NCI-H748 treated with DMSO at 0.1 percent for 48 hours (cell line): ENCODE data around the gene SEC16A.

Experiments
- DNase-seq: peaks from one replicate; lab custom pipeline; 2025; lab: John Stamatoyannopoulos, UW

SEC16A gene

GRCh38 chr9:136517950-136518349, 35.1 kb upstream of the SEC16A start:
- DNase-seq: no peak

- DNase-seq: no peak
Measured at GRCh38 chr9:136517012-136517743, 34.3 kb upstream of the SEC16A start.

- DNase-seq: no peak
Measured at GRCh38 chr9:136516191-136516654, 33.4 kb upstream of the SEC16A start.

- DNase-seq: no peak
Measured at GRCh38 chr9:136515276-136515675, 32.4 kb upstream of the SEC16A start.

- no peak for DNase-seq
Measured at GRCh38 chr9:136514022-136514714, 31.3 kb upstream of the SEC16A start.

GRCh38 chr9:136513191-136513590, 30.4 kb upstream of the SEC16A start:
- no peak for DNase-seq

- no peak for DNase-seq
Measured at GRCh38 chr9:136512651-136513071, 29.8 kb upstream of the SEC16A start.

- DNase-seq: no peak
Measured at GRCh38 chr9:136511670-136512592, 29.1 kb upstream of the SEC16A start.

GRCh38 chr9:136511144-136511669, 28.4 kb upstream of the SEC16A start:
- DNase-seq: no peak

- DNase-seq: no peak
Measured at GRCh38 chr9:136510561-136510960, 27.7 kb upstream of the SEC16A start.

GRCh38 chr9:136509549-136509948, 26.7 kb upstream of the SEC16A start:
- no peak for DNase-seq

- no peak for DNase-seq
Measured at GRCh38 chr9:136508729-136509500, 26.1 kb upstream of the SEC16A start.

- no peak for DNase-seq
Measured at GRCh38 chr9:136507992-136508375, 25.1 kb upstream of the SEC16A start.

GRCh38 chr9:136507221-136507991, 24.6 kb upstream of the SEC16A start:
- no peak for DNase-seq

GRCh38 chr9:136506425-136506824, 23.6 kb upstream of the SEC16A start:
- DNase-seq: no peak

GRCh38 chr9:136505406-136506403, 22.9 kb upstream of the SEC16A start:
- no peak for DNase-seq

GRCh38 chr9:136504512-136505348, 21.9 kb upstream of the SEC16A start:
- no peak for DNase-seq

- DNase-seq: no peak
Measured at GRCh38 chr9:136502940-136503550, 20.2 kb upstream of the SEC16A start.
